Common myeloid progenitor, CD34-positive (primary cell): ENCODE results near the gene SAP25.

Experiments
- CTCF ChIA-PET: fragments of 350-600 bp; sonication (Branson Sonifier 250); formaldehyde crosslinking; loops from one replicate; lab custom pipeline; 2021; ENCODE audit warnings: antibody characterized with exemption; lab: Charles Lee
- POLR2A ChIA-PET: fragments of 350-600 bp; sonication (Branson Sonifier 250); formaldehyde crosslinking; loops from one replicate; lab custom pipeline; 2021; ENCODE audit warnings: antibody characterized with exemption; lab: Charles Lee
- DNase-seq, 3 donors: peaks; one replicate each; pipeline versions ENCODE4 v3.0.0 to v3.0.0-alpha.2; 2013
- H3K27ac ChIP-seq, 2 experiments: 1 replicate in 1 of 2; 2 replicates in 1 of 2; pipeline ENCODE4 v1.7.0; 2013; ENCODE audit warnings: inconsistent platforms in 2 of 2, low read length in 2 of 2, mild to moderate bottlenecking in 2 of 2, low read depth in 1 of 2, moderate library complexity in 1 of 2; ENCODE audit not compliant: severe bottlenecking in 2 of 2, insufficient read depth in 1 of 2, poor library complexity in 1 of 2
- H3K27me3 ChIP-seq, 5 experiments: replicated peaks in 2 of 5; 1 replicate in 3 of 5; 2 replicates in 2 of 5; pipeline versions ENCODE4 v1.6.1 to v1.7.0; 2013; ENCODE audit warnings: low read length in 4 of 5, mild to moderate bottlenecking in 2 of 5, moderate library complexity in 2 of 5, inconsistent platforms in 1 of 5; ENCODE audit not compliant: insufficient read depth in 5 of 5, control insufficient read depth in 4 of 5
- H3K36me3 ChIP-seq, 4 experiments: 1 replicate in 2 of 4; 2 replicates in 2 of 4; pipeline versions ENCODE4 v1.6.1 to v1.7.0; 2013; ENCODE audit warnings: low read length in 3 of 4, control low read depth in 1 of 4, mild to moderate bottlenecking in 1 of 4; ENCODE audit not compliant: control insufficient read depth in 4 of 4, insufficient read depth in 4 of 4
- H3K4me1 ChIP-seq, 4 experiments: 1 replicate in 3 of 4; 2 replicates in 1 of 4; pipeline versions ENCODE4 v1.6.1 to v1.7.1; 2013; ENCODE audit warnings: low read length in 3 of 4, mild to moderate bottlenecking in 3 of 4, control low read depth in 1 of 4, inconsistent platforms in 1 of 4, moderate library complexity in 1 of 4; ENCODE audit not compliant: control insufficient read depth in 4 of 4, insufficient read depth in 4 of 4; ENCODE audit errors: control extremely low read depth in 1 of 4
- H3K4me3 ChIP-seq, 7 experiments: 1 replicate in 4 of 7; 2 replicates in 3 of 7; pipeline versions ENCODE4 v1.5.1 to v1.7.0; 2013; ENCODE audit warnings: mild to moderate bottlenecking in 7 of 7, low read length in 6 of 7, moderate library complexity in 6 of 7, inconsistent platforms in 2 of 7, low read depth in 2 of 7, control low read depth in 1 of 7; ENCODE audit not compliant: insufficient read depth in 4 of 7, control insufficient read depth in 1 of 7; ENCODE audit errors: extremely low read depth in 1 of 7
- H3K9me3 ChIP-seq, 5 experiments: 1 replicate in 4 of 5; 2 replicates in 1 of 5; pipeline versions ENCODE4 v1.6.1 to v1.7.1; 2013; ENCODE audit warnings: low read length in 4 of 5, mild to moderate bottlenecking in 2 of 5, inconsistent platforms in 1 of 5, low read depth in 1 of 5, moderate library complexity in 1 of 5; ENCODE audit not compliant: control insufficient read depth in 4 of 5, insufficient read depth in 2 of 5; ENCODE audit errors: control extremely low read depth in 1 of 5
- WGBS: methylation state at CpG from one replicate; pipeline ENCODE4 v1.1.5; 2013; ENCODE audit not compliant: insufficient coverage; 5-methylcytosine and 5-hydroxymethylcytosine counted together

SAP25 gene

DNA sequence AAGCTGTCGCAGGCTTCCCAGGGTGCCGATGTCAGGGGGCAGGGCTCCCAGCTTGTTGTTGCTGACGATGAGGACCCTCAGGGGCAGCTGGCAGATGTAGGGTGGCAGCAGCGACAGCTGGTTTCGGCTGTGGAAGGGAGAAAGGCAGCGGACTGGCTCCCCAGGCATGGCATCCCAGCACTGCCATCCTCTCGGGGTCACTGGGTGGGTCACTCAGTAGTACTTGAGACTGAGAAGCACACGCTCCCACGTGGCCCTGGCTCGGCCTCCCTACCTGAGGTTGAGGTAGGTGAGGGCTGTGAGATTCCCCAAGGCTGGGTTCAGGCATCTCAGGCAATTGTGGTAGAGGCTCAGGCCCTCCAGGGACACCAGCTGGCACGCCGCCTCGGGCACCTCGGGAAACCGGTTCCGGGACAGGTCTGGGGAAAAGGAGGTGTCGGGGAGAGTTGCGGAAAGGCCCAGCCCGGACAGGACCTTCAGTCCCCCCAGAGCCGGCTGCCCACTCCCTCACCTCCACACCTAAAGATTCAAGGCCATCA lies 8.4 kb upstream of the SAP25 start:
- POLR2A ChIA-PET: no interaction called here
- CTCF ChIA-PET: interaction anchor here (1.2 to 12.6 kb wide), 4 partner anchors 9 to 21 kb away, joined by 3 to 242 read pairs (median 9); partner anchors contain the start of genes PCOLCE and SAP25
- Histone ChIP-seq H3K36me3 (peaks cover 7 to 54% (median 45%) of the 10 kb centered on the region in 4 experiments), H3K27me3 (no peaks in the 10 kb centered on the region), H3K9me3 (no peaks in the 10 kb centered on the region), H3K4me1 (peaks cover 6 to 51% (median 43%) of the 10 kb centered on the region in 4 experiments), H3K27ac (peak overlapping the region; percentile 78 to 94), H3K4me3 (peak overlapping the region in 5 of 7 experiments; percentile 20 to 96 (median 95))
- no peak for DNase-seq
- 90% methylated on average over 14 of the region's 20 CpGs for whole genome bisulfite sequencing

DNA sequence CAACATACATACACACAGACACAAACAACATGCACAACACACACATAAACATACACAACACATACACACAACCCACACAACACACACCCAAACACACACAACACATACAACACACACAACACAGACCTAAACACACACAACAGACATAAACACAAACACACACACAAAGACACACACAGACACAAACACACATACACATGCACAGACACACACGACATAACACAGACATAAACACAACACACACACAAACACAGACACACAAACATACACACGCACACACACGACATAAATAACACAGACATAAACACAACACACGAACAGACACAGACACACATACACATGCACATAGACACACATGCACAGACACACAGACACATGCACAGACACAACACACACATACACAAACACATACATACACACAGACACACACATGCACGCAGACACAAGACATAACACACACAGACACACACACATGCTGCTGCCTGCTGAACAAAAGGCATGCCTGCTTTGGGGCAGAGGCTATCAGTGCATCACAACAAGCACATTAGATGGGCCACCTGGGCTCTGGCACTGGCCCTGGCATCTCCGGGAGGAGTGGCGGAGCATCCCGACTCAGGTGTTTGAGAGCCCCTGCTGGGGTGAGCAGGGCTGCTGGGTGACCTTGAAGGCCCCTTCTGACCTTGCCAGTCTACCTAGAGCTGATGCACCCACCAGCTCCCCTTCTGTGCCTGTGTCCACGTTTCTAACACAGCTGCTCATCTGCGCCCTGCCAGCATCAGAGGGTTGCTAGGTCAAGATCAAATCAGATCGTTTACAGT lies 7.0 kb upstream of the SAP25 start:
- ChIA-PET POLR2A (interaction anchor here (0.6 kb wide), 1 partner anchor 514 kb away, joined by 6 read pairs; no protein-coding TSS in a partner anchor), CTCF (interaction anchor here (1.6 to 12.6 kb wide), 3 partner anchors 8 to 17 kb away, joined by 7 to 242 read pairs (median 11); partner anchors contain the start of gene SAP25)
- WGBS: 95% methylated on average over 10 of the region's 11 CpGs
- Histone ChIP-seq H3K4me3 (no peak overlapping the region), H3K9me3 (no peaks in the 10 kb centered on the region), H3K27ac (peak overlapping the region in 1 of 2 experiments; percentile 94), H3K27me3 (no peaks in the 10 kb centered on the region), H3K4me1 (peaks cover 6 to 46% (median 39%) of the 10 kb centered on the region in 4 experiments), H3K36me3 (peaks cover 7 to 68% (median 57%) of the 10 kb centered on the region in 4 experiments)
- DNase-seq: no peak

DNA sequence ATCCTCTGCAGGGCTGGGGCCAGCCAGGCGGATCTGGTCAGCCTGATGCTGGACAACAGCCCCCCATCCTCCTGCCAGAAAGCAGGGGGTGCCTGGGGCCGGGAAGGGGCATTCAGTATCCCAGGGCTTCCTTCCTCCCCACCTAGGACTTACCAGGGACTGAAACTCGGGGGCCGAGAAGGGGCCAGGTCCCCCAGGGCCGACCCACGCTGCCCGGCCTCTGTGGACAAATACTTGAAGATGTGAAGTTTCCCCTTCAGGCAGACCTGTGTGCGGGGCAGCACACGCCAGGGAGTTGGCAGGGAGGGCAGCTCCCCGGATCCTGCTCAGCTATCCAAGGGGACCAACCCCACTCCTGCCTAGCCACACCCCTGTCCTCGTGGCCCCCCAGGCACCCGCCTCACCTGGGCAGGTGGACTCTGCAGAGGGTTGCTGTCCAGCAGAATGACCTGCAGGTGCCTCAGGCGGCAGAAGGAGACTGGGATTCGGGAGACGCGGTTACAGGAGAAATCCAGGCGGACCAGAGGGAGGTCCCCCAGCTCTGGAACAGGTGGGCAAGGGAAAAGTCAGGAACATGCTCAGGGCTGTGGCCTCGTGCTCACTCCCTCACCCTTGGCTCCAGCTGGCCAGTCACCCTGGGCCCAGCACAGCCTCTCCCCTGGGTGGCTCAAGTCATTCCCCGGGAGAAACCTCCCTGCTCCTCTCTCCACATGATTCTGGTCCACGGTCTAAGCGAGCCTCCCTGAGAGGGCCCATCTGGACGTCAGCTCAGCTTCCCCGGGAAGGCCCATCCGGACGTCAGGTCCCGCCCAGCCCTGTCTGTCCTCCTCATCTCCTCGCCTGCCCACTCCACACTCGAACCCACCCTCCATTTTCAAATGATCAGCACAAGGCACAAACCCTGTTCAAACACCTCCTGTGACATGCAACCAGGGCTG lies 4.8 kb upstream of the SAP25 start:
- CTCF ChIA-PET: interaction anchor here (1.5 to 4.5 kb wide), 2 partner anchors 13 to 19 kb away, joined by 5 to 29 read pairs; no protein-coding TSS in a partner anchor
- Histone ChIP-seq H3K27me3 (no peaks in the 10 kb centered on the region), H3K9me3 (no peaks in the 10 kb centered on the region), H3K4me3 (no peak overlapping the region), H3K4me1 (peaks cover 6 to 26% (median 21%) of the 10 kb centered on the region in 4 experiments), H3K36me3 (peaks cover 7 to 88% (median 76%) of the 10 kb centered on the region in 4 experiments), H3K27ac (no peak overlapping the region)
- POLR2A ChIA-PET: no interaction called here
- 96% methylated on average over 25 of the region's 28 CpGs for WGBS
- DNase-seq: no peak

DNA sequence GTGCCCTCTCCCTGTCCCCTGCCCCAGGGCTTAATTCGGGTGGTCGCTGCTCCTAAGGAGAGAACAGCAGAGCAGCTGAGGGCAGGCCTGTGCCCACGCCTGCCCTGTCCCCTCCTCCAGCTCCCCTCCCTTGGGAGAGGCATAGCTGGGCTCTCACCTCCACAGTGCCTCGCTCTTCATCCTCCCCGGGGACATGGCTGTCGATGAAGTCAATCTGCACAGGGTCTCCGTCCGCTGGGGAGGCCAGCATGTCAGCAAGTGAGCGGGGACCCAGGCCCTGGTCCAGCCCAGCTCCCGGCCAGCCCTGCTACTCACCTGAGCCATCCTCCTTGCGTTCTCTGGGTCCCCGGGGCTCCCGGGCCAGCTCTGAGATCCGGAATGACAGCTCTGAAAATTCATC lies 3.8 kb upstream of the SAP25 start:
- WGBS: 94% methylated on average over 13 of the region's 14 CpGs
- Histone ChIP-seq H3K4me1 (peaks cover under 1 to 16% (median 11%) of the 10 kb centered on the region in 4 experiments), H3K27me3 (no peaks in the 10 kb centered on the region), H3K27ac (no peak overlapping the region), H3K9me3 (no peaks in the 10 kb centered on the region), H3K4me3 (no peak overlapping the region), H3K36me3 (peaks cover 7 to 94% (median 81%) of the 10 kb centered on the region in 4 experiments)
- no peak for DNase-seq
- ChIA-PET POLR2A (interaction anchor here (0.9 kb wide), 1 partner anchor 9 kb away, joined by 4 read pairs; the partner anchor contains the start of genes FBXO24 and LRCH4), CTCF (interaction anchor here (1.3 to 4.5 kb wide), 4 partner anchors 9 to 108 kb away, joined by 5 to 29 read pairs (median 6); partner anchors contain the start of genes FBXO24 and LRCH4)

DNA sequence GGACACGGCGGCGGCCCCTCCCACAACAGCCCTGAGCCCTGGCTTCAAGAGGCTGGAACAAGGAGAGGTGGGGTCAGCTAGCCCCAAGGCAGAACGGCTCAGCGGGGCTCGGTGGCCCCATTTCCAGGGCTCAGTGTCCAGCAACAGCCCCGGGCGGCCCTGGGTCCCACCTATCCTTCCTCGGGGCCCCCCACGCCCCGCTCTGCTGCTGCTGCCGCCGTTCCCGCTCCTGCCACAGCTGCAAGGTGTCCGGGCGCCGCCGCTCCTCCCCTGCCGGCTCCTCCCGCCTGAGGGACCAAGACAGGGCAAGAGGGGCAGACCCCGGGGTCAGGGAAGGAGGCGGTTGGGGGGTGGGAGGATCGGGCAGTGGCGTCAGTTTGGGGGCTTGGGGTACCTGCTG lies 3.4 kb upstream of the SAP25 start:
- CTCF ChIA-PET: interaction anchor here (0.6 to 4.5 kb wide), 5 partner anchors 9 to 1735 kb away, joined by 4 to 29 read pairs (median 5); partner anchors contain the start of genes FBXO24 and LRCH4

DNA sequence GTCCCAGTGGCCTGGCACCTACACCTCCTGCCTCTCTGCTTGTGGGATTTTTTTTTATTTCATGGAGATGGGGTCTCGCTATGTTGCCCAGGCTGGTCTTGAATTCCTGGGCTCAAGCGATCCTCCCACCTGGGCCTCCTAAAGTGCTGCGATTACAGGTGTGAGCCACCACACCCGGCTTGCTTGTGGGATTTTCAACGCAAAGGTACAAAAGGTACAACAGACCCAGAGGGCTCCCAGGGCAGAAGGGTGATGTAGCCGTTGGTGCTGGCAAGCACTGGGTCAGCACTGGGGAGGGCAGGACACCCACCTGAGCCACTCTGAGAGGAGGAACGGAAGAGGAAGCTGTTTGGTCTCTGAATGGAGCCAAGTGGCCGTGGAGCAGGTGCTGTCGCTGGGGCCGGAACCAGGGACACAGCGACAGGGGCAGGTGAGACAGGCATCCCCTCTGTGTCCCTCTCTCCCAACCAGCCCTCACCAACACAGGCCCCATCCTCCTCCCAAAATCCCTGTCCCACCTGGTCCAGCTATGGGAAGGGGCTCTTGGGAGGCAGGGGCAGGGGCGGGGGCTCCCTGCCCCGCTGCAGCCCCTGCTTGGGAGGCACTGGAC lies 2.8 kb upstream of the SAP25 start:
- Histone ChIP-seq H3K9me3 (no peaks in the 10 kb centered on the region), H3K27ac (no peak overlapping the region), H3K4me1 (peaks cover 0 to 6% (median 2%) of the 10 kb centered on the region in 4 experiments), H3K36me3 (peaks cover 6 to 91% (median 77%) of the 10 kb centered on the region in 4 experiments), H3K4me3 (no peak overlapping the region), H3K27me3 (no peaks in the 10 kb centered on the region)
- ChIA-PET POLR2A (no interaction called here), CTCF (interaction anchor here (0.6 to 4.5 kb wide), 4 partner anchors 10 to 1736 kb away, joined by 4 to 29 read pairs (median 6); partner anchors contain the start of genes FBXO24 and LRCH4)
- DNase-seq: no peak
- WGBS: 98% methylated on average over 9 of the region's 13 CpGs

More for the DNA sequence above, 3.4 kb upstream of the SAP25 start:
- H3K4me3 ChIP-seq: no peak overlapping the region
- H3K4me1 ChIP-seq: peaks cover 0 to 12% (median 7%) of the 10 kb centered on the region in 4 experiments
- no peaks in the 10 kb centered on the region for H3K27me3 ChIP-seq
- H3K9me3 ChIP-seq: no peaks in the 10 kb centered on the region
- no peak overlapping the region for H3K27ac ChIP-seq
- POLR2A ChIA-PET: interaction anchor here (0.9 kb wide), 1 partner anchor 9 kb away, joined by 4 read pairs; the partner anchor contains the start of genes FBXO24 and LRCH4
- peaks cover 6 to 94% (median 80%) of the 10 kb centered on the region in 4 experiments for H3K36me3 ChIP-seq
- 91% methylated on average over 22 of the region's 24 CpGs for WGBS
- no peak for DNase-seq
